Mesodermal cell (in vitro differentiated cells): ENCODE results near the gene CLNK.

Source experiments
- H3K27ac ChIP-seq: 2 replicates; pipeline ENCODE4 v1.7.0; 2013; ENCODE audit warnings: mild to moderate bottlenecking, low read depth, low read length, moderate library complexity; ENCODE audit not compliant: severe bottlenecking
- H3K36me3 ChIP-seq: 2 replicates; pipeline ENCODE4 v1.7.1; 2013; ENCODE audit warnings: mild to moderate bottlenecking, low read length, moderate library complexity; ENCODE audit not compliant: control insufficient read depth, insufficient read depth
- H3K4me1 ChIP-seq: one replicate; pipeline ENCODE4 v1.7.1; 2013; ENCODE audit warnings: mild to moderate bottlenecking, low read length; ENCODE audit not compliant: insufficient read depth, control insufficient read depth, poor library complexity, severe bottlenecking
- H3K4me3 ChIP-seq: 2 replicates; pipeline ENCODE4 v1.7.0; 2013; ENCODE audit warnings: low read length, control low read depth, mild to moderate bottlenecking; ENCODE audit not compliant: insufficient read depth, poor library complexity, severe bottlenecking; ENCODE audit errors: extremely low read depth
- H3K9me3 ChIP-seq: 2 replicates; pipeline ENCODE4 v1.7.1; 2013; ENCODE audit warnings: mild to moderate bottlenecking, low read length, moderate library complexity; ENCODE audit not compliant: control insufficient read depth
- WGBS, 2 experiments: methylation state at CpG; one replicate each; pipeline ENCODE4 v1.1.5; 2013; ENCODE audit warnings: missing lambda C conversion rate in 2 of 2; ENCODE audit not compliant: insufficient coverage in 2 of 2; 5-methylcytosine and 5-hydroxymethylcytosine counted together

Gene CLNK

DNA sequence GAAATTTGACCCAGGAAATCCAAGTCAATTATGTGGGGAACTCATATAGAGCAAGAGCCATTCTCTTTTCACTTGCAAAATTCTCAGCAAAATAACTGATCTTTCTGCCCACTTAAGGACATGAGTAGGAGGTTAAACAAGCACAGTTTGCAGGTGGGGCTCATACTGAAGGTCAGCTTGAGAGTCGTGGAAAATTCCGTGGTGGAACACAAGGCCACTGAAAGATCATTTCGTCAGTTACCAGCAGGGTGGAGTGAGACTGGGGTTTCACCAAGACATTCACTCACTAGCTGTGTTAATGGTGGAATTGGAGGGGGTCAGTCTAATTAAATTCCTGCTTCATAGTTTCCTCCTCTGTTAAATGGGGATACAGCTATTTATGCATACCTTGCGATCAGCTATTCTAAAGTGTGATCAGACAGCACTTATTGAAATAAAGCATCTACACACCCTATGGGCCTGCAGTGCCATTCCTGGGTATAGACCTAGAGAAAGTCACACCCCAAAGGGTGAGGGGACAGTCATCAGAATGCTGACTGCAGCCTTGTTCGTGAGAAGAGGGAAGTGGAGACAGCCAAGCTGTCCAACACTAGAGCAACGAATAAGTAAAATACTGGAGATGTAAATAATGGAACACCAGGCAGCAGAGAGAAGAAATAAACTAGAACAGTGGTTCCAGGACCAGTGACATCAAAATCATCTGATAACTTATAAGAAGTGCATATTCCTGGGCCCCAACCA lies 42.7 kb upstream of the CLNK start:
- Histone ChIP-seq H3K27ac (no peak overlapping the region), H3K36me3 (no peaks in the 10 kb centered on the region), H3K4me3 (no peak overlapping the region), H3K4me1 (peaks cover 2% of the 10 kb centered on the region), H3K9me3 (no peaks in the 10 kb centered on the region)
- WGBS, 2 experiments, result 71 to 92% methylated on average over 2 to 5 of the region's 6 CpGs

DNA sequence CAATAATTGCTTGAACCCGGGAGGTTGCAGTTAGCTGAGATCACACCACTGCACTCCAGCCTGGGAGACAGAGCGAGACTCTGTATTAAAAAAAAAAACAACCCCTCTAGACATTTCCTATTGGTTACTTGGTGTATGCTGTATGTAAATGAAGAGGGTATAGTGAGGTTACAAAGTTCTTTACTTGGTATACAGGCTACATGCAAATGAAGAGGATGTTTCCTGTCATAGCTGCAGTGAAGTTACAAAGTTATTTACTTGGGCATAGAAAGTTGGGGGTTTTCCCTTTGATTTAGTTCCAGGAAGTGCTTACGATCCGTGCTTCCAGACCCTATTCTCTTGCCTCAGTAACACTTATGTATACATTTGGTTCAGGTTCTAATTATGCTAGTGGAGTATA lies 38.4 kb upstream of the CLNK start:
- Histone ChIP-seq H3K9me3 (no peaks in the 10 kb centered on the region), H3K27ac (no peak overlapping the region), H3K4me1 (no peaks in the 10 kb centered on the region), H3K4me3 (no peak overlapping the region), H3K36me3 (no peaks in the 10 kb centered on the region)
- no CpG with 5 or more reads among the region's 4 CpGs for WGBS, 2 experiments

DNA sequence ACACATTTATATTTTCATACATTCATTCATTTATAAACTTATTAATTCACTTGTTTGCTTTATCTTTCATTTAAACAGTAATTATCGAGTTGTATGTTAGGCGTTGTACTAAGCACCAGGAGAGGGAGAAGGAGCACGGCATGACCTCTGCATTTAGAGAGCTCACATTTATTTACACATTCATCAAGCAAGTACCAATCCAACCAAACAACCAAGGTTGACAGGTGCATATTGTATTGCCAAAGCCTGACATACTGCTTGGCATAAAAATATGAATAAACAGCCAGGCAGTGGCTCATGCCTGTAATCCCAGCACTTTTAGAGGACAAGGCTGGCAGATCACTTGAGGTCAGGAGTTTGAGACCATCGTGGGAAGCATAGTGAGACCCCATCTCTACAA lies 37.0 kb upstream of the CLNK start:
- 83 to 100% methylated on average over 1 of the region's 4 CpGs for WGBS, 2 experiments
- no peak overlapping the region for H3K27ac ChIP-seq
- no peaks in the 10 kb centered on the region for H3K4me1 ChIP-seq
- H3K36me3 ChIP-seq, result no peaks in the 10 kb centered on the region
- no peak overlapping the region for H3K4me3 ChIP-seq
- no peaks in the 10 kb centered on the region for H3K9me3 ChIP-seq

DNA sequence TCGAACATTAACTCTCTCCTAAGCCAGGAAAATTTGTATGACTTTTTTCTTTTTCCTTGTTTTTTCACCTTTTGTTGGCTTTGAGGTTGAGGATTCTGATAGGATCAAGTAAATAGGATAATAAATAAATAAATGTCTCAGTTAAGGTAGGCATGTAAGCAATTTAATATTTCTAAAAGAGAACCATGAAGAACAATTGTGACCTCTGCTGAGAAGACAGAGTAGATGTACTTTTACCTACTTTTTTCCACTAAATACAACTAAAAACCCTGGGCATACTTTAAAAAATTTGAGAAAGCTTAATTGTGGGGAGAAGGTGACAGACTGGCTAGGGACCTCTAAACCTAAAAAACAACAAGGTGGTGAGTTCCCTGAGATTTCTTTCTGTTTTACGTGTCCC lies 31.6 kb upstream of the CLNK start:
- Histone ChIP-seq H3K27ac (peak overlapping the region; percentile 6), H3K4me1 (peaks cover 3% of the 10 kb centered on the region), H3K36me3 (no peaks in the 10 kb centered on the region), H3K9me3 (peaks cover 14% of the 10 kb centered on the region), H3K4me3 (no peak overlapping the region)
- WGBS, 2 experiments, result no CpG with 5 or more reads among the region's 2 CpGs

DNA sequence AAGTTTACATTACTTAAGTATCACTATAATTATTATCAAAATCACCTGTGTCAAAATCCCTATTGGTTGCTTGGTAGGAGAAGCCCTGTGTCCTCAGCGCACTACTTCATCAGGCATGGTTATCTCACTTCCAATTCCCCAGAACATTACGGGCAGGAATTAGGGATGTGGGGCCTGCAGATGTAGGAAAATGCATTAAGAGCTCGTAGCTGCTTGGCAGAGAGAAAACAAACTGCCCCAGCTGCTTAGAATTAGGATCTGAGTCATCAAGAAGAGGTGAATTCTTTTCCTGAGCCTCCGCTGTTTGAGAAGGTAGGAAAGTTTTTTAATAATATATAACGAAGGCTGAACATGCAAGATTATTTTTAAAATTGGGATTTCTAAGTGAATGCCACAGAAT lies 31.1 kb upstream of the CLNK start:
- Histone ChIP-seq H3K27ac (peak overlapping the region; percentile 6), H3K4me1 (peaks cover 3% of the 10 kb centered on the region), H3K9me3 (peaks cover 14% of the 10 kb centered on the region), H3K4me3 (no peak overlapping the region), H3K36me3 (no peaks in the 10 kb centered on the region)
- WGBS, 2 experiments, result 22 to 49% methylated on average over 1 to 3 of the region's 5 CpGs

DNA sequence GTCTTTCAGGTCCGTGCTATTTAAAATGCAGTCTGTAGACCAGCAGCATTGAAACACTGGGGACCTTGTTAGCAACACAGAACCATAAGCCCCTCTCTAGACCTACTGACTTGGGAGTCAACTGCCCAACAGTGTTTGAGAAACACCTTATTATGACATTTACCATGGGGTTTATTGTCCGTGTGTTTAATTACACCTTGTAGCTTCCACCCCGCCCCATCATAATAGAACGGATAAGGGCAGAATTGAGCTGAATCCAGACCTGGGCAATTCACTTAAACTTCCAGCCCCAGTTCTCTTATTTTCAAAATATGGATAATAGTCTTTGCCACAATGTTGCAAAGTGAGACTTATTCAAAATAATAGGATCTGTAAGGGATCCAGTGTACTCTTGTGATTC lies 30.6 kb upstream of the CLNK start:
- WGBS, 2 experiments, result 100% methylated on average over 1 to 2 of the region's 4 CpGs
- Histone ChIP-seq H3K4me1 (peaks cover 3% of the 10 kb centered on the region), H3K27ac (no peak overlapping the region), H3K36me3 (no peaks in the 10 kb centered on the region), H3K9me3 (peaks cover 14% of the 10 kb centered on the region), H3K4me3 (no peak overlapping the region)

DNA sequence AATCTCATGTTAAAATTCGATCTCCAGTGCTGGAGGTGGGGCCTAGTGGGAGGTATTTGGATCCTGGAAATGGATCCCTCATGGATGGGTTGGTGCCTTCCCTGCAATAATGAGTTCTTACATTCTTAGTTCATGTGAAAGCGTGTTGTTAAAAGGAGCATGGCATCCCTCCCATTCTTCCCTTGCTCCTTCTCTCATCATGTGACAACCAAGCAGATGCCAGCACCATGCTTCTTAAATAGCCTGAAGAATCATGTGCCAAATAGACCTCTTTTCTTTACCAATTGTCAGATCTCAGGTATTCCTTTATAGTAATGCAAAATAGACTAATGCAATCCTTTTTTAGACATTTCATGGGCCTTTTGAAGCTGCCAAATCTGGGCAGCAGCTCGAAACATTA lies 29.0 kb upstream of the CLNK start:
- Histone ChIP-seq H3K27ac (no peak overlapping the region), H3K9me3 (peaks cover 14% of the 10 kb centered on the region), H3K4me3 (no peak overlapping the region), H3K36me3 (no peaks in the 10 kb centered on the region), H3K4me1 (peaks cover 3% of the 10 kb centered on the region)
- WGBS, 2 experiments, result 100% methylated on average over 1 to 2 of the region's 3 CpGs

DNA sequence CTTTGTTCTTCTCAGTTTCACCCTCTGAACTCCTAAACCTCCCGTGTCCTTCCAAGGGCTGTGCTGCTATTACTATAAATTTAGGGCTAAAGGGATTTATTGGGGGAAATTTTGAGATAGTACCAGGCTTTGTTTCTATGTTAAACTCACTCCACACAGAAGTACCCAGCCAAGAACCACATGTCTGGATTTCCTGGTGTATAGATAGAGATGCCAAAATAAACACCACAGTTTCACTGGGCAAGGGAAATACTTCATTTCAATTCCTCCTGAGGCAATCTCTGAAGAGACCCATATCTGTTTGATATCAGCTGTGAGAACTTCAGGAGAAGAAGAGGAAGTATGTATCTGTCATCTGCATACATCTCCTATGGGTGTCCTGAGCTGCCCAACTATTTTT lies 21.7 kb upstream of the CLNK start:
- WGBS, 2 experiments, result no CpG with 5 or more reads among the region's 1 CpG
- H3K27ac ChIP-seq, result no peak overlapping the region
- H3K4me1 ChIP-seq, result peaks cover 12% of the 10 kb centered on the region

DNA sequence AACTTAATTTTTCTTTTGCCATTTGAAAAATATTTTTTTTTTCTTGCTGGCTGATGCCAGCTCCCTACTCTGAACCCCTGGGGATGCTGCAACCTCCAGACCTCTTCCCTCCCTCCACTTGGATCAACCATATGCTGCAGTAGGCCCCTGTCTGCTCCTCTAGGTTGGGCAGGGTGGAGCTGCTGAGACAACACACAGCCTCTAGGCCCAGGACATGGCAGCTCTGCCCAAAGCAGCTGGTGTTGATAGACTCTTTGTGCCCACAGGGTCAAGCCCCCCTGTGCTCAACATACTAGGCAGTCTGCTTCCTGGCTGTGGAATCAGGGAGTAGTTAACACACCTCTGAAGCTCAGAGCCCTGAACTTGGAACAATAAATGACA lies 19.9 kb upstream of the CLNK start:
- H3K36me3 ChIP-seq, result no peaks in the 10 kb centered on the region
- H3K4me1 ChIP-seq, result peaks cover 12% of the 10 kb centered on the region
- no peaks in the 10 kb centered on the region for H3K9me3 ChIP-seq
- H3K27ac ChIP-seq, result no peak overlapping the region
- no peak overlapping the region for H3K4me3 ChIP-seq

More for the DNA sequence above, 21.7 kb upstream of the CLNK start:
- H3K4me3 ChIP-seq, result no peak overlapping the region
- no peaks in the 10 kb centered on the region for H3K36me3 ChIP-seq
- H3K9me3 ChIP-seq, result no peaks in the 10 kb centered on the region

DNA sequence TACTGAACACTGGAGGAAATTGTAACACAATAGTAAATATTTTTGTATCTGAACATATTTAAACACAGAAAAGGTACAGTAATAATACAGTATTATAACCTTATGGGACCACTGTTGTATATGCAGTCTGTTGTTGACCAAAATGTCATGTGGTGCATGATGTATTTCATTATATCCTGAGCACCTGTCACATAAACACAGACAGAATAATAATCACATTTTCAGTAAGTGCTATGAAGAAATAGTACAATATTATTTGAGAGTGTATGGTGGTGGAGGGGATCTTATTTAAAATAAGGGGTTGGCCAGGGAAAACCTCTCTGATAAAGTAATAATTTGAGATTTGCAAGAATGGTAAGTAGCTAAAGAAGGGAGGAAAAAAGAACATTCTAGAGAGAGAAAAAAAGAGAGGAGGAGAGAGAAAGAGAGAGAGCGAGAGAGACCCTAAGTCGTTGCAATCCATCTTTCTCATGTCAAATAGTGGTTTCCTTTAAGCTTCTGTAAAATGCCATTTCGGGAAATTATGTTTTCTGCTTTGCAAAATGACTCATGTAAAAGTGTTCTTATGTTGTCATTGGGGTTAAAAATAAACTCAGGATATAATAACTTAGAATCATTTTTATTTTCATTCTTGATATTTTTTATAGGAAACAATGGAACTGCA lies 19.3 kb upstream of the CLNK start:
- peaks cover 12% of the 10 kb centered on the region for H3K4me1 ChIP-seq
- H3K4me3 ChIP-seq, result no peak overlapping the region

DNA sequence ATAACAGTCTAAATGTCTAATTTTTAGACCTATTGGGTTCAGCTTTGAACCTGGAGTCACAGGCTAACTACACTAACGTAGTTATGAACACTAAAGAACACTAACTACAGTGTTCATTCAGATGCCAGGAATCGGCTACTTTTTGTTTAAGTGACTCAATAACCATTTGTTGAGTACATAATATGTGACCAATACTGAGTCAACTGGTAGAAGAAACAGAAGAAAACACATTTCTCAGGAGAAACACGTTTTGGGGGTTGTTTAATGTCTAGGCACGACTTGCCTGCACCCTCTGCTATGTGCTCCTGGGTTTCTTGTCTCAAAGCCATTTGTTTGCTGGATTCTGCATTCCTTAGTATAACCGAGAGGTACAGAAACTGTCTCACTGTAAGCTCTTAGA lies 18.6 kb upstream of the CLNK start:
- no peak overlapping the region for H3K4me3 ChIP-seq
- WGBS, 2 experiments, result 64 to 93% methylated on average over 2 to 3 of the region's 5 CpGs
- peaks cover 12% of the 10 kb centered on the region for H3K4me1 ChIP-seq
- no peaks in the 10 kb centered on the region for H3K9me3 ChIP-seq
- no peaks in the 10 kb centered on the region for H3K36me3 ChIP-seq
- no peak overlapping the region for H3K27ac ChIP-seq

More for the DNA sequence above, 19.3 kb upstream of the CLNK start:
- no peaks in the 10 kb centered on the region for H3K9me3 ChIP-seq
- H3K36me3 ChIP-seq, result no peaks in the 10 kb centered on the region
- WGBS, 2 experiments, result 93 to 100% methylated on average over 2 of the region's 3 CpGs
- no peak overlapping the region for H3K27ac ChIP-seq
